Activated CD8-positive, alpha-beta memory T cell treated with anti-CD3 and anti-CD28 coated beads, Interleukin-2, amount 50 U/mL, for 1 hour (primary cell): ENCODE measurements around the gene TNRC6B.
"Not testable (repeated sequence)": the region's sequence is repeated elsewhere in the genome, so short reads cannot be mapped to it uniquely, and the experiment has no call there.

Source experiments
- DNase-seq: peaks from one replicate; pipeline ENCODE4 v3.0.0-alpha.2; 2020; ENCODE audit errors: extremely low read depth

The TNRC6B gene

GRCh38 chr22:40364431-40364830 lies 186.7 kb downstream of the TNRC6B start:
- no peak for DNase-seq

GRCh38 chr22:40366068-40366467 lies 188.3 kb downstream of the TNRC6B start:
- DNase-seq: no peak

GRCh38 chr22:40367342-40367741 lies 189.6 kb downstream of the TNRC6B start:
- no peak for DNase-seq

GRCh38 chr22:40368016-40368415 lies 190.3 kb downstream of the TNRC6B start:
- no peak for DNase-seq

GRCh38 chr22:40368836-40369235 lies 191.1 kb downstream of the TNRC6B start:
- no peak for DNase-seq

GRCh38 chr22:40374567-40374966 lies 196.8 kb downstream of the TNRC6B start:
- no peak for DNase-seq

- DNase-seq: no peak
Observed at GRCh38 chr22:40376149-40376548, 198.4 kb downstream of the TNRC6B start.

- DNase-seq: no peak
Observed at GRCh38 chr22:40377931-40378330, 200.2 kb downstream of the TNRC6B start.

- DNase-seq: not testable (repeated sequence)
Observed at GRCh38 chr22:40378448-40378847, 200.7 kb downstream of the TNRC6B start.

- DNase-seq: no peak
Observed at GRCh38 chr22:40381461-40381860, 203.7 kb downstream of the TNRC6B start.

- DNase-seq: no peak
Observed at GRCh38 chr22:40383905-40384304, 206.2 kb downstream of the TNRC6B start.

GRCh38 chr22:40385036-40385782 lies 207.5 kb downstream of the TNRC6B start:
- DNase-seq: no peak
